SK-N-SH treated with all-trans-retinoic acid at 6 μM for 48 hours (cell line): ENCODE measurements around the gene ADAMTS15.

Source experiments
- ATAC-seq: fragments of 200-7000 bp; cut with Tn5 transposase; 3 replicates; pipeline ENCODE4 v1.9.1; 2020; ENCODE audit warnings: mild to moderate bottlenecking, moderate library complexity
- ARNTL ChIP-seq: fragments of 450-650 bp; formaldehyde crosslinking; IDR thresholded peaks from 2 replicates; pipeline ENCODE4 v1.5.0; 2020; ENCODE audit warnings: low read depth, mild to moderate bottlenecking, moderate library complexity, borderline replicate concordance
- BACH2 ChIP-seq: fragments of 250-450 bp; sonication (Bioruptor Pico); IDR thresholded peaks from 2 replicates; pipeline ENCODE4 v1.9.0; 2021; ENCODE audit warnings: mild to moderate bottlenecking, borderline replicate concordance
- CSDC2 ChIP-seq: fragments of 250-450 bp; sonication (Bioruptor Pico); IDR thresholded peaks from 2 replicates; pipeline ENCODE4 v1.5.0; 2020; ENCODE audit warnings: mild to moderate bottlenecking, moderate library complexity
- ESRRG ChIP-seq: fragments of 250-450 bp; sonication (Bioruptor Pico); IDR thresholded peaks from 2 replicates; pipeline ENCODE4 v1.6.1; 2021; ENCODE audit warnings: mild to moderate bottlenecking
- GLIS3 ChIP-seq: fragments of 250-450 bp; sonication (Bioruptor Pico); IDR thresholded peaks from 2 replicates; pipeline ENCODE4 v1.5.0; 2020; ENCODE audit warnings: mild to moderate bottlenecking, moderate library complexity
- ISL1 ChIP-seq: fragments of 250-450 bp; sonication (Bioruptor Pico); IDR thresholded peaks from 2 replicates; pipeline ENCODE4 v2.1.2; 2022; ENCODE audit warnings: mild to moderate bottlenecking, moderate library complexity
- OSR1 ChIP-seq: fragments of 250-450 bp; sonication (Bioruptor Pico); IDR thresholded peaks from 2 replicates; pipeline ENCODE4 v1.8.0; 2022; ENCODE audit warnings: moderate library complexity, mild to moderate bottlenecking, inconsistent platforms
- PPARA ChIP-seq: fragments of 250-450 bp; sonication (Bioruptor Pico); IDR thresholded peaks from 2 replicates; pipeline ENCODE4 v1.5.0; 2020; ENCODE audit warnings: mild to moderate bottlenecking, borderline replicate concordance
- RARB ChIP-seq: fragments of 250-450 bp; sonication (Bioruptor Pico); IDR thresholded peaks from 2 replicates; pipeline ENCODE4 v1.8.0; 2021; ENCODE audit warnings: mild to moderate bottlenecking, moderate library complexity
- SNAI2 ChIP-seq: fragments of 250-450 bp; sonication (Bioruptor Pico); IDR thresholded peaks from 2 replicates; pipeline ENCODE4 v1.5.0; 2020; ENCODE audit warnings: mild to moderate bottlenecking, moderate library complexity
- TOX ChIP-seq: fragments of 250-450 bp; sonication (Bioruptor Pico); IDR thresholded peaks from 2 replicates; pipeline ENCODE4 v1.8.0; 2021; ENCODE audit warnings: mild to moderate bottlenecking, moderate library complexity, borderline replicate concordance
- ZC3H10 ChIP-seq: fragments of 250-450 bp; sonication (Bioruptor Pico); IDR thresholded peaks from 2 replicates; pipeline ENCODE4 v1.5.1; 2021; ENCODE audit warnings: mild to moderate bottlenecking, moderate library complexity
- ZFP30 ChIP-seq: fragments of 450-650 bp; formaldehyde crosslinking; IDR thresholded peaks from 2 replicates; pipeline ENCODE4 v1.5.0; 2022; ENCODE audit warnings: mild to moderate bottlenecking, moderate library complexity
- ZNF565 ChIP-seq: fragments of 450-650 bp; formaldehyde crosslinking; conservative IDR thresholded peaks from 2 replicates; pipeline ENCODE4 v1.5.0; 2020; ENCODE audit warnings: low read depth, mild to moderate bottlenecking, moderate library complexity
- ZNF70 ChIP-seq: fragments of 450-650 bp; formaldehyde crosslinking; IDR thresholded peaks from 2 replicates; pipeline ENCODE4 v1.5.0; 2020; ENCODE audit warnings: mild to moderate bottlenecking, moderate library complexity
- ZNF8 ChIP-seq: fragments of 450-650 bp; formaldehyde crosslinking; IDR thresholded peaks from 2 replicates; pipeline ENCODE4 v1.5.0; 2020; ENCODE audit warnings: mild to moderate bottlenecking, moderate library complexity
- TF ChIP-seq, protein P1 (sequence below): fragments of 250-450 bp; sonication (Bioruptor Pico); IDR thresholded peaks from 2 replicates; pipeline ENCODE4 v1.8.0; 2021; ENCODE audit warnings: low read depth, mild to moderate bottlenecking, moderate library complexity, borderline replicate concordance
- TF ChIP-seq, protein P2 (sequence below): fragments of 250-450 bp; sonication (Bioruptor Pico); IDR thresholded peaks from 2 replicates; pipeline ENCODE4 v1.8.0; 2020; ENCODE audit warnings: mild to moderate bottlenecking, moderate library complexity, borderline replicate concordance
- TF ChIP-seq, protein P3 (sequence below): fragments of 250-450 bp; sonication (Bioruptor Pico); IDR thresholded peaks from 2 replicates; pipeline ENCODE4 v1.5.1; 2020; ENCODE audit warnings: low read depth, mild to moderate bottlenecking, moderate library complexity
- TF ChIP-seq, protein P4 (sequence below): fragments of 250-450 bp; sonication (Bioruptor Pico); IDR thresholded peaks from 2 replicates; pipeline ENCODE4 v1.5.1; 2021; ENCODE audit warnings: mild to moderate bottlenecking, moderate library complexity
- TF ChIP-seq, protein P5 (sequence below): fragments of 250-450 bp; sonication (Bioruptor Pico); IDR thresholded peaks from 2 replicates; pipeline ENCODE4 v1.5.0; 2020; ENCODE audit warnings: mild to moderate bottlenecking, moderate library complexity

Gene ADAMTS15

DNA sequence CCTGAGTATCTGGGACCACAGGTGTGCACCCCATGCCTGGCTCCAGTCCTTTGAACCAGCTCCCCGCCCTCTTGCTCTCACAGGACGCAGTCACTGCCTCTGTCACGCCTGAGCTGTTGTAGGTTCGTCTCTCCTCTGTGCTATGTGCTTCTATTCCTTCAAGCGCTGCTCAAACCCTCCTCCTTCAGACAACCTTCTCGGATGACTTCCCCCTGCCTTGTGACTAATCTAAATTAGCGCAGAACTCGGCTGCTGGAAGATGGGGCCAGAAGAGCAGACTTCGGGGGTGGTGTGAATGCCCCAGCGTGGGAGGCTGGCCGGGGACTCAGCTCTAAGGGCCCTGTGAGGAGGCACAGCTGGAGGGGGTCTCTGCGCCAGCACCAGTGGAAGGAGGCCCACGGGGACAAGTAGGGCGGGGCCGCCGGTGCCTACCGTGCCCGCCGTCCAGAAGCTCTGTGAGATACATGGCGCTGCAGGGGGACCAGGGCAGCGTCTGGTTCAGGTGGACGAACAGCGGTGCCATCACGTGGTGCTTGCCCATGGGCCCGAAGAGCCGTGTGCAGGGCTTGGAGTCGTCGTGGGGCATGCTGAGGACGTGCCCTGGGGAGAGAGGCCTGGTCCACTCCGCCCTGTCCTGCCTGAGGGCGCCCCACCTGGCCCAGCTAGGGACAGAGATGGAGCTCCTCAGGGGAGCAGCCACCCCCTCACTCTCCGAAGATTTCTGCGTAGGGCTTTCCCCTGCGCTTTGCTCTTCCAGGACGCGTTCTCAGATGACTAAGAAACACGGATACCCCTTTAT, 32.5 kb upstream of the ADAMTS15 start:
- no peak for ATAC-seq

DNA sequence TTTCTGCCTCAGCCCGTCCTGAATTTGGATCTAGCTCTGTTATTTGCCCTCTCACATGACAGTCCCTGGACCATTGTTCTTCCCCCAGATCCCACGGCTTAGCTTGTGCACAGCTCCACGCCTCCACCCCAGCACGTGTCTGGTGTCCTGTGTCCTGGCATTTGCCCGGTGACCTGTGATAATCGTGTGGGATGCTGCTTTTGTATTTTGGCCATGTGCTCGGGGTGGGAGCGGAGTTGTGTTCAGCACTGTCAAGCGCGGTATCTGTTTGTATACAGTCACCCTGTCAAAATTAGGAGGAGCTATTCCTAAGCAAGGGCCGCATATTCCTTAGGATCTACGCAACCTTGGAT, 31.9 kb upstream of the ADAMTS15 start:
- ATAC-seq, result no peak
- no peak for TF ChIP-seq ZC3H10 (CRISPR knock-in tag)
- TF ChIP-seq ZNF70 (CRISPR knock-in tag), result no peak
- TF ChIP-seq, protein P1, sequence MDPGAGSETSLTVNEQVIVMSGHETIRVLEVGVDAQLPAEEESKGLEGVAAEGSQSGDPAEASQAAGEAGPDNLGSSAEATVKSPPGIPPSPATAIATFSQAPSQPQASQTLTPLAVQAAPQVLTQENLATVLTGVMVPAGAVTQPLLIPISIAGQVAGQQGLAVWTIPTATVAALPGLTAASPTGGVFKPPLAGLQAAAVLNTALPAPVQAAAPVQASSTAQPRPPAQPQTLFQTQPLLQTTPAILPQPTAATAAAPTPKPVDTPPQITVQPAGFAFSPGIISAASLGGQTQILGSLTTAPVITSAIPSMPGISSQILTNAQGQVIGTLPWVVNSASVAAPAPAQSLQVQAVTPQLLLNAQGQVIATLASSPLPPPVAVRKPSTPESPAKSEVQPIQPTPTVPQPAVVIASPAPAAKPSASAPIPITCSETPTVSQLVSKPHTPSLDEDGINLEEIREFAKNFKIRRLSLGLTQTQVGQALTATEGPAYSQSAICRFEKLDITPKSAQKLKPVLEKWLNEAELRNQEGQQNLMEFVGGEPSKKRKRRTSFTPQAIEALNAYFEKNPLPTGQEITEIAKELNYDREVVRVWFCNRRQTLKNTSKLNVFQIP (CRISPR knock-in tag), result no peak
- TF ChIP-seq GLIS3, result no peak
- TF ChIP-seq ESRRG (CRISPR knock-in tag), result no peak
- TF ChIP-seq, protein P2, sequence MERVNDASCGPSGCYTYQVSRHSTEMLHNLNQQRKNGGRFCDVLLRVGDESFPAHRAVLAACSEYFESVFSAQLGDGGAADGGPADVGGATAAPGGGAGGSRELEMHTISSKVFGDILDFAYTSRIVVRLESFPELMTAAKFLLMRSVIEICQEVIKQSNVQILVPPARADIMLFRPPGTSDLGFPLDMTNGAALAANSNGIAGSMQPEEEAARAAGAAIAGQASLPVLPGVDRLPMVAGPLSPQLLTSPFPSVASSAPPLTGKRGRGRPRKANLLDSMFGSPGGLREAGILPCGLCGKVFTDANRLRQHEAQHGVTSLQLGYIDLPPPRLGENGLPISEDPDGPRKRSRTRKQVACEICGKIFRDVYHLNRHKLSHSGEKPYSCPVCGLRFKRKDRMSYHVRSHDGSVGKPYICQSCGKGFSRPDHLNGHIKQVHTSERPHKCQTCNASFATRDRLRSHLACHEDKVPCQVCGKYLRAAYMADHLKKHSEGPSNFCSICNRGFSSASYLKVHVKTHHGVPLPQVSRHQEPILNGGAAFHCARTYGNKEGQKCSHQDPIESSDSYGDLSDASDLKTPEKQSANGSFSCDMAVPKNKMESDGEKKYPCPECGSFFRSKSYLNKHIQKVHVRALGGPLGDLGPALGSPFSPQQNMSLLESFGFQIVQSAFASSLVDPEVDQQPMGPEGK, result no peak
- no peak for TF ChIP-seq ZNF8

More for the DNA sequence above, 32.5 kb upstream of the ADAMTS15 start:
- TF ChIP-seq, protein P3, sequence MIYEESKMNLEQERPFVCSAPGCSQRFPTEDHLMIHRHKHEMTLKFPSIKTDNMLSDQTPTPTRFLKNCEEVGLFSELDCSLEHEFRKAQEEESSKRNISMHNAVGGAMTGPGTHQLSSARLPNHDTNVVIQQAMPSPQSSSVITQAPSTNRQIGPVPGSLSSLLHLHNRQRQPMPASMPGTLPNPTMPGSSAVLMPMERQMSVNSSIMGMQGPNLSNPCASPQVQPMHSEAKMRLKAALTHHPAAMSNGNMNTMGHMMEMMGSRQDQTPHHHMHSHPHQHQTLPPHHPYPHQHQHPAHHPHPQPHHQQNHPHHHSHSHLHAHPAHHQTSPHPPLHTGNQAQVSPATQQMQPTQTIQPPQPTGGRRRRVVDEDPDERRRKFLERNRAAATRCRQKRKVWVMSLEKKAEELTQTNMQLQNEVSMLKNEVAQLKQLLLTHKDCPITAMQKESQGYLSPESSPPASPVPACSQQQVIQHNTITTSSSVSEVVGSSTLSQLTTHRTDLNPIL (CRISPR knock-in tag), result no peak
- no peak for TF ChIP-seq ZNF565 (CRISPR knock-in tag)
- no peak for TF ChIP-seq CSDC2 (CRISPR knock-in tag)
- TF ChIP-seq, protein P1 (CRISPR knock-in tag), result no peak
- no peak for TF ChIP-seq TOX (CRISPR knock-in tag)
- TF ChIP-seq RARB (CRISPR knock-in tag), result no peak
- TF ChIP-seq, protein P4, sequence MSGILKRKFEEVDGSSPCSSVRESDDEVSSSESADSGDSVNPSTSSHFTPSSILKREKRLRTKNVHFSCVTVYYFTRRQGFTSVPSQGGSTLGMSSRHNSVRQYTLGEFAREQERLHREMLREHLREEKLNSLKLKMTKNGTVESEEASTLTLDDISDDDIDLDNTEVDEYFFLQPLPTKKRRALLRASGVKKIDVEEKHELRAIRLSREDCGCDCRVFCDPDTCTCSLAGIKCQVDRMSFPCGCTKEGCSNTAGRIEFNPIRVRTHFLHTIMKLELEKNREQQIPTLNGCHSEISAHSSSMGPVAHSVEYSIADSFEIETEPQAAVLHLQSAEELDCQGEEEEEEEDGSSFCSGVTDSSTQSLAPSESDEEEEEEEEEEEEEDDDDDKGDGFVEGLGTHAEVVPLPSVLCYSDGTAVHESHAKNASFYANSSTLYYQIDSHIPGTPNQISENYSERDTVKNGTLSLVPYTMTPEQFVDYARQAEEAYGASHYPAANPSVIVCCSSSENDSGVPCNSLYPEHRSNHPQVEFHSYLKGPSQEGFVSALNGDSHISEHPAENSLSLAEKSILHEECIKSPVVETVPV, result no peak
- TF ChIP-seq SNAI2, result no peak
- no peak for TF ChIP-seq ZFP30 (CRISPR knock-in tag)
- no peak for TF ChIP-seq ZNF70 (CRISPR knock-in tag)
- no peak for TF ChIP-seq ARNTL
- TF ChIP-seq, protein P2, result no peak
- TF ChIP-seq ZNF8, result no peak
- no peak for TF ChIP-seq BACH2 (CRISPR knock-in tag)
- TF ChIP-seq, protein P5, sequence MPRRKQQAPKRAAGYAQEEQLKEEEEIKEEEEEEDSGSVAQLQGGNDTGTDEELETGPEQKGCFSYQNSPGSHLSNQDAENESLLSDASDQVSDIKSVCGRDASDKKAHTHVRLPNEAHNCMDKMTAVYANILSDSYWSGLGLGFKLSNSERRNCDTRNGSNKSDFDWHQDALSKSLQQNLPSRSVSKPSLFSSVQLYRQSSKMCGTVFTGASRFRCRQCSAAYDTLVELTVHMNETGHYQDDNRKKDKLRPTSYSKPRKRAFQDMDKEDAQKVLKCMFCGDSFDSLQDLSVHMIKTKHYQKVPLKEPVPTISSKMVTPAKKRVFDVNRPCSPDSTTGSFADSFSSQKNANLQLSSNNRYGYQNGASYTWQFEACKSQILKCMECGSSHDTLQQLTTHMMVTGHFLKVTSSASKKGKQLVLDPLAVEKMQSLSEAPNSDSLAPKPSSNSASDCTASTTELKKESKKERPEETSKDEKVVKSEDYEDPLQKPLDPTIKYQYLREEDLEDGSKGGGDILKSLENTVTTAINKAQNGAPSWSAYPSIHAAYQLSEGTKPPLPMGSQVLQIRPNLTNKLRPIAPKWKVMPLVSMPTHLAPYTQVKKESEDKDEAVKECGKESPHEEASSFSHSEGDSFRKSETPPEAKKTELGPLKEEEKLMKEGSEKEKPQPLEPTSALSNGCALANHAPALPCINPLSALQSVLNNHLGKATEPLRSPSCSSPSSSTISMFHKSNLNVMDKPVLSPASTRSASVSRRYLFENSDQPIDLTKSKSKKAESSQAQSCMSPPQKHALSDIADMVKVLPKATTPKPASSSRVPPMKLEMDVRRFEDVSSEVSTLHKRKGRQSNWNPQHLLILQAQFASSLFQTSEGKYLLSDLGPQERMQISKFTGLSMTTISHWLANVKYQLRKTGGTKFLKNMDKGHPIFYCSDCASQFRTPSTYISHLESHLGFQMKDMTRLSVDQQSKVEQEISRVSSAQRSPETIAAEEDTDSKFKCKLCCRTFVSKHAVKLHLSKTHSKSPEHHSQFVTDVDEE (CRISPR knock-in tag), result no peak
- TF ChIP-seq OSR1 (CRISPR knock-in tag), result no peak
- no peak for TF ChIP-seq PPARA (CRISPR knock-in tag)
- no peak for TF ChIP-seq ISL1 (CRISPR knock-in tag)
- TF ChIP-seq, all 23 proteins: peak for 0
